ENCODE results near the gene BCDIN3D.

DNA sequence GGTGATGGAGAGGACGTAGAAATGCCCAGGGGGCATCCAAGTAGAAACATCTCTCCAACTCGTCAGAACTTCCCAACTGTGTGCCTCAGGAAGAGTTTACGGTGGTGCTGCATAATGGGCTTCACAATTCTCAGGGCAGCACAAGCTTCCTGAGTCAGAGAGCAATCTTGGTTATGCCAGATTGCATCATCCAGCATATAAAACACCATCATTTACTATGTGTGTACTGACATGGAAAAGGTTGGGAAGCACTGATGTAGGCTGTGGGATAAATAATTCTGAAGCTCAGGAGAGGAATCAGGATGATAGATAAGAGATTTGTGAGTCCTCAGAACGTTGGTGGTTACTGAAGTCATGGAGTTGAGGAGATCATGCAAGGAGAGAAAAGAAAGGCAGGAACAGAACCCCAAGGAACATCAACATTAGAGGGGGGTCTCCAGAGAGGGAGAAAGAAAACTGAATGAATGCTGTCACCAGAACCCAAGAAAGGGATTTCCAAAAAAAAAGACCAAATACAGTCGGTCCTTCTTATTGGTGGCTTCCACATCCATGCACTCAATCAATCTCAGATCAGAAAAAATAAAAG, 10.0 kb downstream of the BCDIN3D start:
- TF ChIP-seq, protein P1, sequence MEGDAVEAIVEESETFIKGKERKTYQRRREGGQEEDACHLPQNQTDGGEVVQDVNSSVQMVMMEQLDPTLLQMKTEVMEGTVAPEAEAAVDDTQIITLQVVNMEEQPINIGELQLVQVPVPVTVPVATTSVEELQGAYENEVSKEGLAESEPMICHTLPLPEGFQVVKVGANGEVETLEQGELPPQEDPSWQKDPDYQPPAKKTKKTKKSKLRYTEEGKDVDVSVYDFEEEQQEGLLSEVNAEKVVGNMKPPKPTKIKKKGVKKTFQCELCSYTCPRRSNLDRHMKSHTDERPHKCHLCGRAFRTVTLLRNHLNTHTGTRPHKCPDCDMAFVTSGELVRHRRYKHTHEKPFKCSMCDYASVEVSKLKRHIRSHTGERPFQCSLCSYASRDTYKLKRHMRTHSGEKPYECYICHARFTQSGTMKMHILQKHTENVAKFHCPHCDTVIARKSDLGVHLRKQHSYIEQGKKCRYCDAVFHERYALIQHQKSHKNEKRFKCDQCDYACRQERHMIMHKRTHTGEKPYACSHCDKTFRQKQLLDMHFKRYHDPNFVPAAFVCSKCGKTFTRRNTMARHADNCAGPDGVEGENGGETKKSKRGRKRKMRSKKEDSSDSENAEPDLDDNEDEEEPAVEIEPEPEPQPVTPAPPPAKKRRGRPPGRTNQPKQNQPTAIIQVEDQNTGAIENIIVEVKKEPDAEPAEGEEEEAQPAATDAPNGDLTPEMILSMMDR (conservative IDR thresholded peaks at IDR 0.05) = no peak
- TF ChIP-seq ZFX (IDR thresholded peaks at IDR 0.05) = no peak

Measured in C4-2B (cell line).